Stimulated activated CD8-positive, alpha-beta memory T cell treated with anti-CD3 and anti-CD28 coated beads, Interleukin-4, amount 100 ng/mL, for 48 hours (primary cell): Measurements from ENCODE around the gene SLC5A11.
"Not testable (repeated sequence)": the region's sequence is repeated elsewhere in the genome, so short reads cannot be mapped to it uniquely, and the experiment has no call there.

Source experiments
- DNase-seq: peaks from one replicate; pipeline ENCODE4 v3.0.0-alpha.2; 2020

Gene SLC5A11

GRCh38 chr16:24845726-24846547, at the start of gene SLC5A11:
TSS of gene SLC5A11 (plus strand) at chr16:24845963. CDS start at chr16:24858644, 12,681 bp downstream.
- DNase-seq = no peak

GRCh38 chr16:24800586-24800985, 45.2 kb upstream of the SLC5A11 start:
- no peak for DNase-seq

- DNase-seq = no peak
Measured at GRCh38 chr16:24801761-24802302, 43.9 kb upstream of the SLC5A11 start.

GRCh38 chr16:24805484-24805883, 40.3 kb upstream of the SLC5A11 start:
- no peak for DNase-seq

GRCh38 chr16:24807301-24807700, 38.5 kb upstream of the SLC5A11 start:
- DNase-seq = no peak

- no peak for DNase-seq
Measured at GRCh38 chr16:24810951-24811843, 34.6 kb upstream of the SLC5A11 start.

GRCh38 chr16:24812813-24813212, 33.0 kb upstream of the SLC5A11 start:
- DNase-seq = not testable (repeated sequence)

GRCh38 chr16:24815021-24815420, 30.7 kb upstream of the SLC5A11 start:
- DNase-seq = no peak

- no peak for DNase-seq
Measured at GRCh38 chr16:24816688-24817087, 29.1 kb upstream of the SLC5A11 start.

- no peak for DNase-seq
Measured at GRCh38 chr16:24819462-24820040, 26.2 kb upstream of the SLC5A11 start.

GRCh38 chr16:24820522-24820921, 25.2 kb upstream of the SLC5A11 start:
- no peak for DNase-seq

- no peak for DNase-seq
Measured at GRCh38 chr16:24821129-24821528, 24.6 kb upstream of the SLC5A11 start.

GRCh38 chr16:24822542-24822941, 23.2 kb upstream of the SLC5A11 start:
- no peak for DNase-seq

GRCh38 chr16:24822974-24823373, 22.8 kb upstream of the SLC5A11 start:
- no peak for DNase-seq

- DNase-seq = no peak
Measured at GRCh38 chr16:24825696-24826095, 20.1 kb upstream of the SLC5A11 start.

GRCh38 chr16:24826096-24826690, 19.6 kb upstream of the SLC5A11 start:
- no peak for DNase-seq

GRCh38 chr16:24826817-24827566, 18.8 kb upstream of the SLC5A11 start:
- DNase-seq = no peak

- DNase-seq = peak; percentile 2
Measured at GRCh38 chr16:24829153-24829552, 16.6 kb upstream of the SLC5A11 start.

GRCh38 chr16:24833352-24833751, 12.4 kb upstream of the SLC5A11 start:
- no peak for DNase-seq

- DNase-seq = no peak
Measured at GRCh38 chr16:24834459-24835335, 11.1 kb upstream of the SLC5A11 start.

GRCh38 chr16:24836836-24837235, 8.9 kb upstream of the SLC5A11 start:
- DNase-seq = no peak
